Thyroid gland (tissue), 4 donors: ENCODE results near the gene HS6ST2.

Experiments
- CTCF ChIP-seq, 6 experiments: fragments of 200-600 bp in 3 of 6; fragments of 450-650 bp in 3 of 6; sonication (generic) in 3 of 6; IDR thresholded peaks; one replicate each; pipeline ENCODE4 v1.5.1; 2016 to 2019; ENCODE audit warnings: antibody characterized with exemption in 6 of 6, mild to moderate bottlenecking in 2 of 6, inconsistent platforms in 1 of 6, moderate library complexity in 1 of 6
- POLR2A ChIP-seq, 2 donors: fragments of 450-650 bp; IDR thresholded peaks; one replicate each; pipeline ENCODE4 v1.6.1; 2017; ENCODE audit warnings: antibody characterized with exemption in 2 of 2, mild to moderate bottlenecking in 2 of 2, moderate library complexity in 1 of 2

GRCh38 chrX:132961511-132961910 lies 3.1 kb upstream of the HS6ST2 start:
- TF ChIP-seq POLR2A (IDR thresholded peaks at IDR 0.05) (no peak), CTCF (IDR thresholded peaks at IDR 0.05) (no peak)
